ENCODE data around the gene NSMCE1.

NSMCE1 gene

GRCh38 chr16:27268376-27269299, at the start of gene NSMCE1:
Gene NSMCE1 (minus strand): TSS chr16:27268772. CDS start chr16:27257570, 11,202 bp downstream.
- peak; percentile 70 for DNase-seq

- DNase-seq: no peak
Measured at GRCh38 chr16:27317738-27318391, 49.3 kb upstream of the NSMCE1 start.

GRCh38 chr16:27317320-27317719, 48.7 kb upstream of the NSMCE1 start:
- DNase-seq: no peak

- DNase-seq: no peak
Measured at GRCh38 chr16:27316038-27316680, 47.6 kb upstream of the NSMCE1 start.

- DNase-seq: no peak
Measured at GRCh38 chr16:27315333-27316037, 46.9 kb upstream of the NSMCE1 start.

GRCh38 chr16:27314986-27315332, 46.4 kb upstream of the NSMCE1 start:
- DNase-seq: no peak

GRCh38 chr16:27314161-27314723, 45.7 kb upstream of the NSMCE1 start:
- DNase-seq: no peak

- DNase-seq: no peak
Measured at GRCh38 chr16:27313422-27314160, 45.0 kb upstream of the NSMCE1 start, which contains the start of gene IL4R. Gene IL4R (plus strand): TSS chr16:27313974. CDS start chr16:27340204, 26,230 bp downstream.

GRCh38 chr16:27312580-27313421, 44.2 kb upstream of the NSMCE1 start:
- no peak for DNase-seq

- DNase-seq: no peak
Measured at GRCh38 chr16:27311897-27312303, 43.3 kb upstream of the NSMCE1 start.

GRCh38 chr16:27311448-27311830, 42.9 kb upstream of the NSMCE1 start:
- DNase-seq: peak; percentile 90

GRCh38 chr16:27310576-27311447, 42.2 kb upstream of the NSMCE1 start:
- no peak for DNase-seq

- no peak for DNase-seq
Measured at GRCh38 chr16:27308792-27309191, 40.2 kb upstream of the NSMCE1 start.

- DNase-seq: no peak
Measured at GRCh38 chr16:27305839-27306442, 37.4 kb upstream of the NSMCE1 start.

- DNase-seq: no peak
Measured at GRCh38 chr16:27304881-27305745, 36.5 kb upstream of the NSMCE1 start.

- no peak for DNase-seq
Measured at GRCh38 chr16:27304102-27304501, 35.5 kb upstream of the NSMCE1 start.

- no peak for DNase-seq
Measured at GRCh38 chr16:27303256-27304100, 34.9 kb upstream of the NSMCE1 start.

All from NCI-H524 treated with DMSO at 0.1 percent for 48 hours (cell line).